Measurements from ENCODE around the gene TSLP. TPM values are rescaled to one million over a fixed set of nuclear protein-coding genes. Genes with fewer than 3 reads are reported as not detected.

TSLP gene
- total RNA-seq = not detected in 2 replicates

GRCh38 chr5:111071413-111071812 is at the start of gene TSLP:
Gene TSLP, plus strand, starts transcription at chr5:111071713. Its CDS starts 178 bp downstream, at chr5:111071891.

GRCh38 chr5:111092062-111092853 is 20.7 kb downstream of the TSLP start, which contains the start of gene WDR36:
Gene WDR36, plus strand, starts transcription at chr5:111092348. Its CDS starts 109 bp downstream, at chr5:111092457.

Other genes with a start within 250 kb of the TSLP start
- 19.6 and 38.2 TPM in 2 replicates for gene WDR36, start 20.6 kb downstream of the TSLP start, total RNA-seq
- 1.1 and 3.1 TPM in 2 replicates for gene CAMK4, start 152.7 kb downstream of the TSLP start, total RNA-seq

Measured in placental epithelial cell (primary cell).